Tibial artery (tissue), 4 donors: ENCODE results near the gene ZNF341.

ENCODE experiments used
- DNase-seq, 2 donors: peaks; one replicate each; pipeline ENCODE4 v3.0.0-alpha.2; 2019
- H3K27ac ChIP-seq, 2 donors: fragments of 200-600 bp; sonication (generic) in 1 of 2; 1 replicate in 1 of 2; 2 replicates in 1 of 2; pipeline ENCODE4 v1.5.1; 2018 to 2019; ENCODE audit warnings: mild to moderate bottlenecking in 1 of 2
- H3K27me3 ChIP-seq, 2 donors: fragments of 200-600 bp; sonication (generic) in 1 of 2; one replicate each; pipeline versions ENCODE4 v1.5.1 to v1.6.0; 2016 to 2019
- H3K36me3 ChIP-seq, 3 donors: fragments of 200-600 bp; sonication (generic) in 2 of 3; one replicate each; pipeline ENCODE4 v1.5.1; 2016 to 2019; ENCODE audit warnings: mild to moderate bottlenecking in 2 of 3
- H3K4me1 ChIP-seq, 4 donors: fragments of 200-600 bp; sonication (generic) in 2 of 4; 1 replicate in 3 of 4; 2 replicates in 1 of 4; pipeline ENCODE4 v1.5.1; 2016 to 2019
- H3K4me3 ChIP-seq, 2 donors: fragments of 200-600 bp; sonication (generic) in 1 of 2; 1 replicate in 1 of 2; 2 replicates in 1 of 2; pipeline ENCODE4 v1.5.1; 2018 to 2019; ENCODE audit warnings: mild to moderate bottlenecking in 2 of 2
- H3K9me3 ChIP-seq, 3 donors: fragments of 200-600 bp; sonication (generic) in 1 of 3; one replicate each; pipeline ENCODE4 v1.5.1; 2016 to 2019
- intact Hi-C: fragments of 100-400 bp; cut with DNase I; formaldehyde crosslinking; loops from one replicate; pipeline ENCODE4 v1.15.0; 2023; ENCODE audit warnings: low total_unique reads
- TF ChIP-seq, protein P1 (sequence below), 2 experiments: fragments of 200-600 bp in 1 of 2; fragments of 450-650 bp in 1 of 2; IDR thresholded peaks; one replicate each; pipeline ENCODE4 v1.5.1; 2017 to 2019; ENCODE audit warnings: antibody characterized with exemption in 2 of 2, mild to moderate bottlenecking in 1 of 2, moderate library complexity in 1 of 2

ZNF341 gene

DNA sequence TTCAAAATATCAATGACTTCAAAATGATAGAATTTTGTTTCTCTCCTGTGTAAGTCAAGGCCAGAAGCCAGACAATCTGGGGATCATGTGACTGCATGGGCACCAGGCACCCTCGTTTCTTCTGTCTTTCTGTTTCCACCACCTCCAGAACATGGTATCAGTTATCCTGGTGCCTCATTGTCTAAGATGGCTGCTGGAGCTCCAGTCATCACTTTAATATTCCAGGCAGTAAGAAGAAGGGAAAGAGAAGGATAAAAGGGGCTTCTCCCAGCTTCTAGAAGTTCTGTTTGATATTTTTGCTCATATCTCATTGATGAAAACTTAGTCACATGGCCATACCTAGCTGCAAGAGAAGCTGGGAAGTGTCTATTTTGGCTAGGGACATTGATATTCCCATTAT lies 25.7 kb downstream of the ZNF341 start:
- H3K36me3 ChIP-seq: peaks cover 15 to 95% (median 56%) of the 10 kb centered on the region in 3 donors
- intact Hi-C loops: no loop called here
- no peak overlapping the region for H3K27ac ChIP-seq
- H3K4me1 ChIP-seq: no peaks in the 10 kb centered on the region
- no peaks in the 10 kb centered on the region for H3K27me3 ChIP-seq
- H3K9me3 ChIP-seq: peaks cover 0 to 7% (median 0%) of the 10 kb centered on the region in 3 donors
- DNase-seq: no peak
- H3K4me3 ChIP-seq: no peak overlapping the region
- TF ChIP-seq, protein P1, sequence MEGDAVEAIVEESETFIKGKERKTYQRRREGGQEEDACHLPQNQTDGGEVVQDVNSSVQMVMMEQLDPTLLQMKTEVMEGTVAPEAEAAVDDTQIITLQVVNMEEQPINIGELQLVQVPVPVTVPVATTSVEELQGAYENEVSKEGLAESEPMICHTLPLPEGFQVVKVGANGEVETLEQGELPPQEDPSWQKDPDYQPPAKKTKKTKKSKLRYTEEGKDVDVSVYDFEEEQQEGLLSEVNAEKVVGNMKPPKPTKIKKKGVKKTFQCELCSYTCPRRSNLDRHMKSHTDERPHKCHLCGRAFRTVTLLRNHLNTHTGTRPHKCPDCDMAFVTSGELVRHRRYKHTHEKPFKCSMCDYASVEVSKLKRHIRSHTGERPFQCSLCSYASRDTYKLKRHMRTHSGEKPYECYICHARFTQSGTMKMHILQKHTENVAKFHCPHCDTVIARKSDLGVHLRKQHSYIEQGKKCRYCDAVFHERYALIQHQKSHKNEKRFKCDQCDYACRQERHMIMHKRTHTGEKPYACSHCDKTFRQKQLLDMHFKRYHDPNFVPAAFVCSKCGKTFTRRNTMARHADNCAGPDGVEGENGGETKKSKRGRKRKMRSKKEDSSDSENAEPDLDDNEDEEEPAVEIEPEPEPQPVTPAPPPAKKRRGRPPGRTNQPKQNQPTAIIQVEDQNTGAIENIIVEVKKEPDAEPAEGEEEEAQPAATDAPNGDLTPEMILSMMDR (IDR thresholded peaks at IDR 0.05): no peak

GRCh38 chr20:33761698-33762250 lies 30.0 kb downstream of the ZNF341 start:
- Histone ChIP-seq H3K27me3 (no peaks in the 10 kb centered on the region), H3K27ac (no peak overlapping the region), H3K36me3 (peaks cover 15 to 74% (median 43%) of the 10 kb centered on the region in 3 donors), H3K4me3 (no peak overlapping the region), H3K4me1 (no peaks in the 10 kb centered on the region), H3K9me3 (peaks cover 0 to 7% (median 0%) of the 10 kb centered on the region in 3 donors)
- TF ChIP-seq, protein P1 (IDR thresholded peaks at IDR 0.05): no peak
- intact Hi-C loops: no loop called here
- DNase-seq: no peak

- no peaks in the 10 kb centered on the region for H3K27me3 ChIP-seq
- no peak overlapping the region for H3K4me3 ChIP-seq
- peaks cover 16 to 71% (median 39%) of the 10 kb centered on the region in 3 donors for H3K36me3 ChIP-seq
- no peak for DNase-seq
- no peaks in the 10 kb centered on the region for H3K4me1 ChIP-seq
- intact Hi-C loops: no loop called here
- TF ChIP-seq, protein P1 (IDR thresholded peaks at IDR 0.05): no peak
- no peaks in the 10 kb centered on the region for H3K9me3 ChIP-seq
- no peak overlapping the region for H3K27ac ChIP-seq
Measured at GRCh38 chr20:33765099-33765498, 33.3 kb downstream of the ZNF341 start.

DNA sequence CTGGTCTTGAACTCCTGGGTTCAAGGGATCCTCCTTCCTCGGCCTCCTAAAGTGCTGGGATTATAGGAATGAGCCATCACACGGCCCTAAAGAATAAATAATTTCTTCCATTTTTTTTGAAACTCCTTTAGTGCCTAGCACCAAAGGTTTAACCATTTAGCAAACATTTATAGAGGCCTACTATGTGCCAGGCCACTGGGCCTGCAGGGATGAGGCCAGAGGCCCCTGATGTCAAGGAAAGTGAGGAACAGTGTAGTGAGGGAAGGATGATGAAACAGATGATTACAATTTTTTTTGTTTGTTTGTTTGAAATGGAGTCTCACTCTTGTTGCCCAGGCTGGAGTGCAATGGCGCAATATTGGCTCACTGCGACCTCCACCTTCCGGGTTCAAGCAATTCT lies 33.8 kb downstream of the ZNF341 start:
- intact Hi-C loops: no loop called here
- peaks cover 16 to 71% (median 37%) of the 10 kb centered on the region in 3 donors for H3K36me3 ChIP-seq
- DNase-seq: no peak
- TF ChIP-seq, protein P1 (IDR thresholded peaks at IDR 0.05): no peak
- no peaks in the 10 kb centered on the region for H3K4me1 ChIP-seq
- H3K27me3 ChIP-seq: no peaks in the 10 kb centered on the region
- no peaks in the 10 kb centered on the region for H3K9me3 ChIP-seq
- H3K4me3 ChIP-seq: no peak overlapping the region
- no peak overlapping the region for H3K27ac ChIP-seq

- no peaks in the 10 kb centered on the region for H3K9me3 ChIP-seq
- no peak for DNase-seq
- TF ChIP-seq, protein P1 (IDR thresholded peaks at IDR 0.05): no peak
- no peaks in the 10 kb centered on the region for H3K27me3 ChIP-seq
- no peak overlapping the region for H3K27ac ChIP-seq
- intact Hi-C loops: no loop called here
- H3K4me1 ChIP-seq: no peaks in the 10 kb centered on the region
- H3K4me3 ChIP-seq: no peak overlapping the region
- H3K36me3 ChIP-seq: peaks cover 15 to 71% (median 35%) of the 10 kb centered on the region in 3 donors
Measured at GRCh38 chr20:33766686-33767085, 34.9 kb downstream of the ZNF341 start.

DNA sequence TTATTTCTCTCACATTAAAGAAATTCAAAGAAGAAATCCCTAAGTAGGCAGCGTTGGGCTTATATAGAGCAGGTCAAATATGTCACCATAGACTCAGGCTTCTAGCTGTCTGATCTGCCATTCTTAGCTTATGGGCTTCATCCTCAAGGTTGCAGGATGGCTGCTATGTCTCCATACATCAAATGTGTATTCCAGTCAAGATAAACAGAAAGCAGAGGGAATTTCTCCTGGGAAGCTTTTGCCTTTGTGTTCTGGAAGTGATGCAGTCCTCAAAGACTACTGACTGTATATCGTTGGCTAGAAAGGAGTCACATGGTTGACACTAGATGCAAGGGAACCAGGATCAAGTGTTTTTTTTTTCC lies 36.0 kb downstream of the ZNF341 start:
- Histone ChIP-seq H3K27ac (no peak overlapping the region), H3K4me1 (no peaks in the 10 kb centered on the region), H3K9me3 (no peaks in the 10 kb centered on the region), H3K36me3 (peaks cover 12 to 64% (median 26%) of the 10 kb centered on the region in 3 donors), H3K27me3 (no peaks in the 10 kb centered on the region), H3K4me3 (no peak overlapping the region)
- TF ChIP-seq, protein P1 (IDR thresholded peaks at IDR 0.05): no peak
- intact Hi-C loops: no loop called here
- DNase-seq: no peak
